NB4 (cell line): ENCODE results near the gene WNT7B.

ENCODE experiments used
- DNase-seq: peaks from one replicate; pipeline ENCODE4 v3.0.0; 2010; ENCODE audit warnings: low read depth
- H3K4me3 ChIP-seq: one replicate; pipeline ENCODE4 v1.5.1; 2011; ENCODE audit warnings: mild to moderate bottlenecking, low read depth, low read length, moderate library complexity
- MYC ChIP-seq: IDR thresholded peaks from 2 replicates; pipeline ENCODE4 v1.6.1; 2011; ENCODE audit warnings: low read depth, low read length
- POLR2A ChIP-seq: IDR thresholded peaks from 2 replicates; pipeline ENCODE4 v1.6.1; 2011; ENCODE audit warnings: mild to moderate bottlenecking; ENCODE audit not compliant: insufficient read length; ENCODE audit errors: extremely low read depth
- TF ChIP-seq, protein P1 (sequence below): IDR thresholded peaks from one replicate; pipeline ENCODE4 v1.5.1; 2012; ENCODE audit warnings: low read depth, low read length
- TF ChIP-seq, protein P2 (sequence below): IDR thresholded peaks from 2 replicates; pipeline ENCODE4 v1.6.1; 2011; ENCODE audit warnings: low read depth, low read length

The WNT7B gene

GRCh38 chr22:45960477-45961386, 16.2 kb downstream of the WNT7B start:
- TF ChIP-seq POLR2A (no peak), MYC (no peak)
- TF ChIP-seq, protein P1, sequence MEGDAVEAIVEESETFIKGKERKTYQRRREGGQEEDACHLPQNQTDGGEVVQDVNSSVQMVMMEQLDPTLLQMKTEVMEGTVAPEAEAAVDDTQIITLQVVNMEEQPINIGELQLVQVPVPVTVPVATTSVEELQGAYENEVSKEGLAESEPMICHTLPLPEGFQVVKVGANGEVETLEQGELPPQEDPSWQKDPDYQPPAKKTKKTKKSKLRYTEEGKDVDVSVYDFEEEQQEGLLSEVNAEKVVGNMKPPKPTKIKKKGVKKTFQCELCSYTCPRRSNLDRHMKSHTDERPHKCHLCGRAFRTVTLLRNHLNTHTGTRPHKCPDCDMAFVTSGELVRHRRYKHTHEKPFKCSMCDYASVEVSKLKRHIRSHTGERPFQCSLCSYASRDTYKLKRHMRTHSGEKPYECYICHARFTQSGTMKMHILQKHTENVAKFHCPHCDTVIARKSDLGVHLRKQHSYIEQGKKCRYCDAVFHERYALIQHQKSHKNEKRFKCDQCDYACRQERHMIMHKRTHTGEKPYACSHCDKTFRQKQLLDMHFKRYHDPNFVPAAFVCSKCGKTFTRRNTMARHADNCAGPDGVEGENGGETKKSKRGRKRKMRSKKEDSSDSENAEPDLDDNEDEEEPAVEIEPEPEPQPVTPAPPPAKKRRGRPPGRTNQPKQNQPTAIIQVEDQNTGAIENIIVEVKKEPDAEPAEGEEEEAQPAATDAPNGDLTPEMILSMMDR, result no peak
- TF ChIP-seq, protein P2, sequence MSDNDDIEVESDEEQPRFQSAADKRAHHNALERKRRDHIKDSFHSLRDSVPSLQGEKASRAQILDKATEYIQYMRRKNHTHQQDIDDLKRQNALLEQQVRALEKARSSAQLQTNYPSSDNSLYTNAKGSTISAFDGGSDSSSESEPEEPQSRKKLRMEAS, result no peak
- H3K4me3 ChIP-seq, result no peak overlapping the region
- no peak for DNase-seq

DNA sequence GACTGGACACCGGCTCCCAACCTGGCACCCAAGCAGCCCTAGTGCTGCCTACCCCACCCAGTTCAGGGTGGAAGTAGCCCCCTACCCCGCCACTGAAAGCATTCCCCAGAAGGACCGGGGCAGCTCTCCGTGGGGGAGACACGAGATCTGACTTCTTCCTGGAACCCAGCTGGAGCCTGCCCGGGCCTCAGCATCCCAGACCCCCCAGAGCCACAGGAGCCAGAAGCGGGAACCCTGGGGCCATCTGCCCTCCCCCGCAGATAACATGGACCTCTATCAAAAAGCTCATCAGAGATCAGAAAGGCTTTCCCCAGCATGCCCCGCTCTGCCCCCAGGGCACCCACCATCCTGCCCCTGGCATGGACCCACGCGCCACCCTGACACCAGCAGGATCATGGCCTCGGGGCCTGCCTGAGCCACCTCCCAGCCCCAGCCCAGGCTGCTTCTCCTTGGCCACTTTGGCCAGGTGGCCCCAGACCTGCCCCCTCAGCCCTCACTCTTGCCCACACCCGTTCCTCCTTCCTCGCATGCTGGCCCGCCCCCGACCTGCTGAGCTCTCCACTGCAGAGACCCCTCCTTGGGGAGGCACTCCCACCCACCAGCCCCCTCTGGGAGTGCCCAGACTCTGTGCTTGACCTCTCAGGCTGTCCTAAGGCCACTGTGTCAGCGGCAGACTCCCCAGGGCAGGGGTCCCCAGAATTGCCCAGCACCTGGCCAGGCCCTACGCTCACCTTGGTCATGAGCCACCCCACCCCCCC, 17.1 kb downstream of the WNT7B start:
- H3K4me3 ChIP-seq, result no peak overlapping the region
- no peak for DNase-seq
- TF ChIP-seq MYC, result no peak
- TF ChIP-seq, protein P1, result no peak
- TF ChIP-seq POLR2A, result no peak
- TF ChIP-seq, protein P2, result no peak

GRCh38 chr22:45958971-45959370, 18.0 kb downstream of the WNT7B start:
- H3K4me3 ChIP-seq, result no peak overlapping the region
- no peak for DNase-seq
- TF ChIP-seq MYC, result no peak
- no peak for TF ChIP-seq POLR2A
- TF ChIP-seq, protein P1, result no peak
- TF ChIP-seq, protein P2, result no peak

DNA sequence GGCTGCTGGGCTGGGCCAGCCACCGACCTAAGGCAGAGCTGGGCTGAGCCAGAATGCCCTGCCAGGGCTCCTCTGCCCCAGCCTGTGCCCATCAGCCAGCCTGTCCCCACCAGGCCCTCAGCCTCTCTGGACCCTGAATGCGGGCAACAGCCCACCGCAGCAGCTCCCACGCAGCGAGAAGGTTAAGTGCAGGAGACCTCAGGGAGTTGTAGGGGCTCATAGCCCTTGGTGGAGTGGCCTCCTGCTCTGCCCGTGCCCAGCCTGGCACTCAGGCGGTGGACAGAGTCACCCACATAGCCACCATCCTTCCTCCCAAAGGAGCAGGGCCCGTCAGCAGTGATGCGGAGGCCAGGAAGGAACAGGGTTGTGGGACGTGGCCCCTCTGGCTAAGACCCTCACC, 19.1 kb downstream of the WNT7B start:
- no peak for DNase-seq
- H3K4me3 ChIP-seq, result no peak overlapping the region
- TF ChIP-seq MYC (no peak), POLR2A (no peak)
- TF ChIP-seq, protein P1, result no peak
- TF ChIP-seq, protein P2, result no peak

- TF ChIP-seq, protein P1, result no peak
- no peak for TF ChIP-seq MYC
- TF ChIP-seq POLR2A, result no peak
- no peak for DNase-seq
- no peak overlapping the region for H3K4me3 ChIP-seq
Measured at GRCh38 chr22:45953178-45953577, 23.8 kb downstream of the WNT7B start.
